Fibroblast of skin of scalp (primary cell): ENCODE results near the gene PES1. TPM values are rescaled to one million over a fixed set of nuclear protein-coding genes. Genes with fewer than 3 reads are reported as not detected.
"Not testable (repeated sequence)": the region's sequence is repeated elsewhere in the genome, so short reads cannot be mapped to it uniquely, and the experiment has no call there.

ENCODE experiments used
- DNase-seq: peaks from one replicate; pipeline ENCODE4 v3.0.0-alpha.2; 2013
- polyA plus RNA-seq, 2 experiments: library from polyadenylated mRNA; unstranded; fragments of 120-200 nt; gene quantifications; one replicate each; pipeline ENCODE4 v1.2.1, GENCODE V29; 2013; ENCODE audit not compliant: insufficient read length in 2 of 2

PES1 gene
- polyA plus RNA-seq (2013, experiment 1 of 2; ENCODE audit: insufficient read length): 86.4 TPM
- polyA plus RNA-seq (2013, experiment 2 of 2; ENCODE audit: insufficient read length): 85.4 TPM

DNA sequence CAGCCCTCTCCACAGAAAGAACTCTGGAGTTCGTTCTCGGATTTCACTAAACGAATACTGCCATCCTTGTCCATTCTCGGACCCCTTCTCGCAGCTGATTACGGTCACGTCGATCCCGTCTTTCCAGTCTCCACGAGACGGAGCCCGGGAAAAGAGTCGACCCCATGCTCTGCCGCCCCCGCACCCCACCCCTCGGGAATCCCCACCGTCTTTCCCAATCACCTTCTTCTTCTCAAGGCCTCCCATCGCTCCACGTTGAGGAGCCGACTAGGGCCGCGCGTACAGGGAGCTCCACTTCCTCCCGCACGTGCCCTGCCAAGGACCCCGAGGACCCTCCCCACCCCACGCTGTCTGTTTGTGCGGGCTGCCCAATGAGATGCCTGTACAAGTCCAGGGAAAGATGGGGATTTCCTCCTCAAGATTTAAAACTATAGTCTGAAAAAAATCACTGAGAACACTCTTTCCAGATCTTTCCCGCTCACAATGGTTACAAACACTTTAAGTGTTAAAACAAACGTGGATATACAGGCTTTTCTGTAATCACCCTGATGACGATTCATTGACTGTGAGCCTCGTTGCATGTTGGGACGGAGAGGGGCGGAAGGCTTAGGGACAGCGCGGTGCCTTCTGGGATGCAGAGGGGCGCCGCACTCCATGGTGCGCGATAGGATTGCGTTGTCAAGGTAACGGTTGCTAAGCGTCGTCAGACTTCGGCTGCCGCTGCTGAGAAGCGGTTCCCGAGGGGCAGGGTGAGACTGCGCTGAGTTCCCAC is at the start of gene PES1:
Gene PES1 (minus strand): TSS at position 323 of the 772 bp plus-strand sequence. CDS start 77 bp downstream, at position 246.
- peak; percentile 99 for DNase-seq

DNA sequence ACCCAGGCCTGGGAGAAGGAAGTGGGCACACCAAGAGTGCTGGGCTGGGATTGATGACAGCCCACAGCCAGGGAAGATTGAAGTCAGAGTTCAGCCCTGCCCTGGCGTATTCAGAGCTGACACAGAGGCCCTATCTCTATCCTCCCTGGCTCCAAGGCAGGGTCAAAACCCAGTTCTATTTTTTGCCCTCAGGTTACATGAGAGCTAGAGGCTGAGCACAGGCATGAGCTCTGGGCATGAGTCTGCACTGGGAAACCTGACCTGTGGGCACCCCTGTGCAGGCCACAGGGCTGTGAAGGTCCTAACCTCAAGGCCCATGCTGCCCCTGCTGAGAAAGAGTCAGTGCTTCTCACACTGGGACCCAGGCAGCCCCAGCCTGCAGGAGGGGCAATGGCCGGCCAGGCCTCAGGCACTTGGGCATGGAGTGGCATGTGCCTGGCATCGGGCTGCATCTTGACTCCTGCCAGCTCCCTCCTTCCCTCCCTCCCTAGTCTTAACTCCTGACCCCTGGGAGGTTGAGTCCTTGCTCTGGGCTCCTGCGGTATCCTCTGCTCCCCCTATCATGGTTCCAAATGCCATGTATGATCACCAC is 49.2 kb upstream of the PES1 start:
- no peak for DNase-seq

DNA sequence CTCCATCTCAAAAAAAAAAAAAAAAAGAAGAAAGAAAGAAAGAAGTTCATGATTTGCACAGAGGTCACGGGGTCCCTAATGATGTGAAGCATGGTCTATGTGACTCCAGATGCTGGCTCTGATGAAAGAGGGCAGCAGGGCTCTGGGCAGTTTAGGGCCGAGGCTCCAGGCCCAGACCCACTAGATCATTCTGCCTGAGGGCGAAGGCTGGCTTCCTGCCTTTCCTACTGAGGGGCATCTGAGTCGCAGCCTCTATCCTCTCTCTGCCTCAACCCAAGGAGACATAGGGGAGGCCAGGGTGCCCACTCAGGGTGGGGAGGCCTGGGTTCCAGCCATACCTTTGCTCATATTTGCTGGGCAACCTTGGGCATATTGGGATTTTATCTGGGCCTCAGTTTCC is 48.7 kb upstream of the PES1 start:
- no peak for DNase-seq

DNA sequence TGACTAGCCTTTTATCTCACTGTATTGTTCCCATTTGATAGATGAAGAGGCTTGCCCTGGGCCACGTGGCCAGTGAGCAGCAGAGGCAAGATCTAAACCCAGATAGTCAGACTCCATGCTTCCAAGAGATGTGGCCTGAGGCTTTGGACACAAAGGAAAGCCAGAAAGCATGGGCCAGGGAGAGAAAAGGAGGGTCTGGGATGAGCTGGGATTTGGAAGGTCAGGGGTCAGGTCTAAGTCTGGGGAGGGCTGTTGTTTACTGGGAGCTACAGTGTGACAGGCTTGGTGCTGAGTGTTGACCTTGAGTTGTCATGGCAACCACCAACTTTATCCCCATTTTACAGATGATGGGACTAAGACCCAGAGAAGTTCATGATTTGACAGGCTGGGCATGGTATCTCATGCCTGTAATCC is 46.0 kb upstream of the PES1 start:
- no peak for DNase-seq

DNA sequence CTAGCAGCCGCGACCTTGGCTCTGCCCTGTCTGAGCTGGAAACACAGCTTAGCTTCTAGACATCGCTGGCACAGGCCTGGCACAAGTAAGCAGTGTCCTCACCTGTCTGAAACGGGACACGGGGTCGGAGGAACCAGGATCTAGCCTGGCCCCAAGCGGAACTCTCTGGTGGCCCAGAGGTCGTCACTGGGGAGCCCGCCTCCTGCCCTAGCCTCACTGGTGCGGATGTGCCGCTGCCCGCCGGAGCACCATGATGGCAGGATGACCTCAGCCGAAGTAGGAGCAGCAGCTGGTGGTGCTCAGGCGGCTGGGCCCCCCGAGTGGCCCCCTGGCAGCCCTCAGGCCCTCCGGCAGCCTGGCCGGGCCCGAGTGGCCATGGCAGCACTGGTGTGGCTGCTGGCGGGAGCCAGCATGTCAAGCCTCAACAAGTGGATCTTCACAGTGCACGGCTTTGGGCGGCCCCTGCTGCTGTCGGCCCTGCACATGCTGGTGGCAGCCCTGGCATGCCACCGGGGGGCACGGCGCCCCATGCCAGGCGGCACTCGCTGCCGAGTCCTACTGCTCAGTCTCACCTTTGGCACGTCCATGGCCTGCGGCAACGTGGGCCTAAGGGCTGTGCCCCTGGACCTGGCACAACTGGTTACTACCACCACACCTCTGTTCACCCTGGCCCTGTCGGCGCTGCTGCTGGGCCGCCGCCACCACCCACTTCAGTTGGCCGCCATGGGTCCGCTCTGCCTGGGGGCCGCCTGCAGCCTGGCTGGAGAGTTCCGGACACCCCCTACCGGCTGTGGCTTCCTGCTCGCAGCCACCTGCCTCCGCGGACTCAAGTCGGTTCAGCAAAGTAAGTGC is 44.7 kb upstream of the PES1 start:
- DNase-seq: no peak

DNA sequence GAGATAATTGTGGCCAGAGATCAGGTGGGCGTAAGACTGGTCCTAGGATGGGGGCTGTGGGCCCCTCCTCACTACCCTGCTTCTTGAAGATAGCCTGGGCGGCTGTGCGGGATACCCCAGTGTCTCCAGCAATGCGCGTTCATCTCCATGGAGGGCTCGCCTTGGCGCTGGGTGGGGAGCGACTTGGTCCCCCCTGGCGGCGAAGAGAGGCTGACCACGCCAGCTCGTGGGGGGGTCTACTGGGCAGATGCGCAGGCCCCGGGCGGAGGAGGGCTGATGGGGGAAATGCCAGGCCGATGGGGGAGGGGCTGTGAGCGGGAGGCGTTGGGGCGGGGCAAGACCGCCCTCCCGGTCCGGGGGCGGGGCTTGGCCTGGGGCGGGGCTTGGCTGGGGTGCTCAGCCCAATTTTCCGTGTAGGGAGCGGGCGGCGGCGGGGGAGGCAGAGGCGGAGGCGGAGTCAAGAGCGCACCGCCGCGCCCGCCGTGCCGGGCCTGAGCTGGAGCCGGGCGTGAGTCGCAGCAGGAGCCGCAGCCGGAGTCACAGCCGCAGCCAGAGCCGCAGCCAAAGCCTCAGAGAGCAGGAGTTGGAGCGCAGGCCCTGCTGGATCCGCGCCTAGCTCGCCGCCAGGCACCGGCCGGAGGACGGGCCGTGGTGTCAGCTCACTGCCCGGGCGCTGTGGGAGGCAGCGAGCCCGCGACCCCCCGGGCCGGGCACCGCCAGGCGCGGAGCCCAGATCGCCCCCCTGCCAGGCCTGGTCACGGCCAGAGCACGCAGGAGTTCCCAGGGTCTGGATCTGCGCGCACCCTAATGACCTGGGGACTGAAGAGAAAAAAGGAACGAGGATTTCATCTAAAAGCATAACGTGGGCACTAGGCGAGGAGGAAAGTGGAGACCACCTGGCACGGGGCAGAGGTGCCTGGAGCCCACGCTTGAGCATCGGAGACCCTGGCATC is 43.8 kb upstream of the PES1 start, which contains the start of gene SLC35E4:
Gene SLC35E4 (plus strand): TSS at position 509 of the 953 bp plus-strand sequence. CDS start 670 bp downstream, outside the sequence.
- DNase-seq: peak; percentile 94

DNA sequence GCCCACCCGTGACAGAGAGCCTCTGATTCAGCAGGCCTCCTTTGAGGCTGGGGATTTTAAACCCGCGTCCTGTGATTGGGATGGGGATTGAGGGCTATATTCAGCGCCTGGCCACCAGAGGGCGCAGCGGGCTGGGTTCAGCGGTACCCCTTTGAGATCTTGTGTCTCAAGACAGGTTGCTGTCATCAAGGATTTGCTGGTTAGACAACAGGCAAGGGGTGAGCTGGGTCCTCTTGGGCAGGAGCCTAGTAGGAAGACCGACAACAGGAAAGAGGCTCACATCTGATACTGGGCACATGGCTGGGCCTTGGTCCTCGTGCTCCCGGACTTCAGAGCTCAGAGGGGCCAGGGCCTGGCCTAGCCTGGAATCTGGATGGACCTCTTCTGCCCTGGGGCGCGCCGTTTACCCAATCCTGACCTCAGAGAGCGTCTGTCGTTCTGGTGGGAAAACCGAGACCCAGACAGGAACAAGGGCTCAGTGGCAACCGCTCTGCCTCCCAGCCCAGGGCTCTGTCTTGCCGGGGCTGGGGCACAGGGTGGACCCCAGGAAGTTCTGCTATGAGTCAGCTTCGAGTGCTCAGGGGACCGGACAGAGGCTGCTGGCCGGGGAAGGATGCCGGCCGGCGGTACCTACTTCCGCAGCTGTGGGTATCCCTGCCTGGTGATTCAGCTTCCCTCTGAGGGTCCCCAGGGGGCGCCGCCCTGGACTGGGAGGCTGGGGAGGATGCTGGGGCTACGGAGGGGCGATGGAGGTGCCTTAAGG is 42.9 kb upstream of the PES1 start:
- DNase-seq: peak; percentile 89

DNA sequence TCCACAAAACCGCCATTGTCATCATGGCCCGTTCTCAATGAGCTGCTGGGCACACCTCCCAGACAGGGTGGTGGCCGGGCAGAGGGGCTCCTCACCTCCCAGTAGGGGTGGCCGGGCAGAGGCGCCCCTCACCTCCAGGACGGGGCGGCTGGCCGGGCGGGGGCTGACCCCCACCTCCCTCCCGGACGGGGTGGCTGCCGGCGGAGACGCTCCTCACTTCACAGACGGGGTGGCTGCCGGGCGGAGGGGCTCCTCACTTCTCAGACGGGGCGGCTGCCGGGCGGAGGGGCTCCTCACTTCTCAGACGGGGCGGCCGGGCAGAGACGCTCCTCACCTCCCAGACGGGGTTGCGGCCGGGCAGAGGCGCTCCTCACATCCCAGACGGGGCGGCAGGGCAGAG is 39.8 kb upstream of the PES1 start:
- not testable (repeated sequence) for DNase-seq

DNA sequence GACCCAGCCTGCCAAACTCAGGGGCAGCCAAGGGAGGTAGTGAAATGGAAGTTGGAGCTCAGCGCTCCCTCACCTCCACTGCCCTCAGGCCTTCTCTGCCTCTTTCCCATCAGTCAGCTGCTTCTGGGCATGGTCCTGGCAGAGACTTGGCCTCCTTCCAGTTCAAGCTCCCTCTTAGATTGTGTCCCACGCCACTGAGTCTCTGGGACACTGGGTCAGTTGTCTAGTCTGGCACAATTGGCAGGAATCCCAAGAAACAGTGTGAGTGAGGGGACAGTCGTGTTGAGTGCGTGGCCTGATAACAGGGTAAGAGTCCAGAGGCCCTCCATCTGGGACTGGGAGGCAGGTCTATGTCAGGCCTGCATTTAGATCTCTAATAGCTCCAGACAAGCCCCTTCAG is 36.8 kb upstream of the PES1 start:
- DNase-seq: no peak

DNA sequence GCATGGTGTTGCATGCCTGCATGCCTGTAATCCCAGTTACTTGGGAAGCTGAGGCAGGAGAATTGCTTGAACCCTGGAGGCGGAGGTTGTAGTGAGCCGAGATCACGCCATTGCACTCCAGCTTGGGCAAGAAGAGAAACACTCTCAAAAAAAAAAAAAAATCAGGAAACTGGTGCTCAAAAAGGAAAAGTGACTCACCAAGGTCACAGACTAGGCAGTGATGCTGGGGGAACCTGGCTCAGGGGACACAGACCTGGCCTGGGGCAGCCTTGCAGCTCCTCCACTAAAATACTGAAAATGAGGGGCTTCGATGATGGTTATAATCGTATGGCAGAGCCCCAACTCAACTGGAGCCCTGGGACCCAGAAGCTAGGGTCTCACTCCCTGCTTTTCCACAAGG is 35.8 kb upstream of the PES1 start:
- DNase-seq: no peak

DNA sequence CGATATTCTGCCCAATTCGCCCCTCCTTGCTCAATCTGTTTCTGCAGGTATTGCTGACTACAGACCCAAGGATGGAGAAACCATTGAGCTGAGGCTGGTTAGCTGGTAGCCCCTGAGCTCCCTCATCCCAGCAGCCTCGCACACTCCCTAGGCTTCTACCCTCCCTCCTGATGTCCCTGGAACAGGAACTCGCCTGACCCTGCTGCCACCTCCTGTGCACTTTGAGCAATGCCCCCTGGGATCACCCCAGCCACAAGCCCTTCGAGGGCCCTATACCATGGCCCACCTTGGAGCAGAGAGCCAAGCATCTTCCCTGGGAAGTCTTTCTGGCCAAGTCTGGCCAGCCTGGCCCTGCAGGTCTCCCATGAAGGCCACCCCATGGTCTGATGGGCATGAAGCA is 34.7 kb upstream of the PES1 start:
- no peak for DNase-seq

DNA sequence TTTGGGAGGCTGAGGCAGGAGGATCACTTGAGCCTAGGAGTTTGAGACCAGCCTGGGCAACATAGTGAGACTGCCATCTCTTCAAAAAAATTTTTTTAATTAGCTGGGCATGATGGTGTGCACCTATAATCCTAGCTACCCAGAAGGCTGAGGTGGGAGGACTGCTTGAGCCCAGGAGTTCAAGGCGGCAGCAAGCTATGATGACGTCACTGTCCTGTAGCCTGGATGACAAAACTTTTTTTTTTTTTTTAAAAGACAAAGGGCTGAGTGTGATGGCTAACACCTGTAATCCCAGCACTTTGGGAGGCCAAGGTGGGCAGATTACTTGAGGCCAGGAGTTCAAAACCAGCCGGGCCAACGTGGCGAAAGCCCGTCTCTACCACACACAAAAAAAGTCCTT is 28.2 kb upstream of the PES1 start:
- DNase-seq: not testable (repeated sequence)

DNA sequence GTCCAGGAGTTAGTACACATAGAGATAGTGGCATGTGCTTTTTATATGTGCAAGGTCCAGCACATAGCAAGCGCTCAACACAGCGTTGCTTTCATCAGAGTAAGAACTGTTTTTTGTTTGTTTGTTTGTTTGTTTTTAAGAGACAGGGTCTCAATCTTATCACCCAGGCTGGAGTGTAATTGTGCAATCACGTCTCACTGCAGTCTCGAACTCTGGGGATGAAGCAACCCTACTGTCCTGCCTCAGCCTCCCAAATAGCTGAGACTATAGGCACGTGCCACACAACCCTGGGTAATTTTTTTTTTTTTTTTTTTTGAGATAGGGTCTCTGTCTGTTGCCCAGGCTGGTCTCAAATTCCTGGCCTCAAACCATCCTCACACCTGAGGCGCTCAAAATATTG is 26.1 kb upstream of the PES1 start:
- no peak for DNase-seq

DNA sequence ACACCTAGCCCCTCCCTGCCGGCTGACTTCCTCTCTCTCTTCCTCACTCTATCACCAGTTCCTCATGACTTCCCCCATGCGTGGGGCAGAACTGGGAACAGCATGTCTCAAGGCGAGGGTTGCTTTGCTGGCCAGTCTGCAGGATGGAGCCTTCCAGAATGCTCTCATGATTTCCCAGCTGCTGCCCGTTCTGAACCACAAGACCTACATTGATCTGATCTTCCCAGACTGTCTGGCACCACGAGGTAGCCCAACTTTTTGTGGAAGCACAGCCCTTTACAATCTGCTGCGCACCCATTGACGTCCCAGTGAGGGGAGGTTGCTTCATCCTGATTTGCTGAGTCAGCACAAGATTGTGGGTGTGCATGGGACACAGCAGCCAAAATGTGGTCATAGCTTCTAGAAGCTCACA is 23.8 kb upstream of the PES1 start:
- no peak for DNase-seq

DNA sequence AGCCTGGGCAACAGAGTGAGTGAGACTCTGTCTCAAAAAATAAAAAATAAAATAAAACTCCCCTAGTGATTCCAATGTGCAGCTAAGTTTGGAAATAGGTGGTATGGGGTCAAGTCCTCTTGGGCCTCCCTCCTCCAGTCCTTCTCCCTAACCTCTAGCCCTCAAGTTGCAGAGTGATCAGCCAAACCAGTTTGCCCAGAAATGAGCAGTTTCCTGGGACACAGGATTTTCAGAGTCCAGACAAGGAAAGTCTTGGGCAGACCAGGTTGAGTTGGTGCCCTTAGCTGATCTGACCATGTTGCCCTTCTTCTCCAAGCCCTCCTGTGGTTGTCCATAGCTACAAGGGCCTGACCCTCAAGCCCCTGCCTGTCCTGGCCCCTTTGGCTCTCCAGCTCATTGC is 23.2 kb upstream of the PES1 start:
- no peak for DNase-seq

DNA sequence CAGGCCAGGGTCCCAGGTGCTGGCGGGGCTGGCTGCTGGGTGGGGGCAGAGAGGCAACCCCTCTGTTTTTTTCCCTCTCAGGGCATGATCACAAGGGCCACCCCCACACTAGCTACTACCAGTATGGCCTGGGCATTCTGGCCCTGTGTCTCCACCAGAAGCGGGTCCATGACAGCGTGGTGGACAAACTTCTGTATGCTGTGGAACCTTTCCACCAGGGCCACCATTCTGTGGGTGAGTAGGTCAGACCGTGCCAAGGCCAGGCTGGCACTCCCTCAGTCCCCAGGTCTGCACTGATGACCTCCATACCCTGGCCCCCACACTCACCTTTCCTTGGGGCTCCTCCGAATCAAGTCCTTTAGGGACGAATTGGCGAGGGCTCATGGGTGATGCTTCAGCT is 22.6 kb upstream of the PES1 start:
- DNase-seq: no peak

DNA sequence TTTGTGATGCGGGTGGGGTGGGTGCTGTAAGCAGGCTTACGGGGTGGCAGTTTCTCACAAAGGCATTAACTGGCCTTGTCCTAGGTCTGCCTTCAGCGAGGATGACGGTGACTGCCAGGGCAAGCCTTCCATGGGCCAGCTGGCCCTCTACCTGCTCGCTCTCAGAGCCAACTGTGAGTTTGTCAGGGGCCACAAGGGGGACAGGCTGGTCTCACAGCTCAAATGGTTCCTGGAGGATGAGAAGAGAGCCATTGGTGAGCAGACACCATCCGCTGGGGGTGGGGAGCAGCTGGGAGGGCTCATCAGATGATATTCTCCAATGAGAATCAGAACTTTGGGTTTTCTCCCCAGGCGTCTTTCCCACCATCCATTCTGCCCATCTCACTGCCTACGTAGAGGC is 21.1 kb upstream of the PES1 start:
- no peak for DNase-seq

DNA sequence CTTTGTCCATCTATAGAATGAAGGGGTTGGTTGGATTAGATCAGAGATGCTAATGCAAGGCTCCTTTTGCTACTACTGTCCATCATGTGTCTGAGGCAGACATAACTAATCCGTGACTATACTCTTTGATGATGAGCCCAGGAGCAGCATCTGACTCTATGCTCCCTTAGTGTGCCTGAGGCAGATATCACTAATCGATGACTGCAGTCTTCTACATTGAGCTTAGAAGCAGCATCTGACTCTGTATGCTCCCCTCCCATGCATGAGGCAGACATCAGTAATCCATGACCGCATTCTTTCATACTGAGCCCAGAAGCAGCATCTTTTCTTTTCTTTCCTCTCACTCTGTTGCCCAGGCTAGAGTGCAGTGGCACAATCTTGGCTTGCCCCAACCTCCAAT is 19.5 kb upstream of the PES1 start:
- no peak for DNase-seq

DNA sequence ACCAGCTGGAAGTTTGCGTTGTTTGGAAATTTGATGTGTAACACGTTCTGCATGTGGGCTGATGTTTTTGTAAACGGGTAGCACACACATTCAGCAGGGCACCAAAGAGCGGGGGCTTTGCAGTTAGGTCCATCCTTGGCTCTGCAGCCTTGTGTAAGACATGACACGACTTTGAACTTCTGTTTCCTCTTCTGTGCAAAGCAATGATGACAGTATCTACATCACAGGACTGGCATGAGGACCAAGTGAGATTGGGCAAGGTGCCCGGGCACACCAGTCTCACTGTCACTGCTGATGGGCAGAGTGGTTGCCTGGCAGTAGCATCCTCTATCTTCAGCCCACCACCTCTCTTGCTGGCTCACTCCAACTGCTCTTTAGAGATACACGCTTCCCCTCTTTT is 18.6 kb upstream of the PES1 start:
- no peak for DNase-seq

DNA sequence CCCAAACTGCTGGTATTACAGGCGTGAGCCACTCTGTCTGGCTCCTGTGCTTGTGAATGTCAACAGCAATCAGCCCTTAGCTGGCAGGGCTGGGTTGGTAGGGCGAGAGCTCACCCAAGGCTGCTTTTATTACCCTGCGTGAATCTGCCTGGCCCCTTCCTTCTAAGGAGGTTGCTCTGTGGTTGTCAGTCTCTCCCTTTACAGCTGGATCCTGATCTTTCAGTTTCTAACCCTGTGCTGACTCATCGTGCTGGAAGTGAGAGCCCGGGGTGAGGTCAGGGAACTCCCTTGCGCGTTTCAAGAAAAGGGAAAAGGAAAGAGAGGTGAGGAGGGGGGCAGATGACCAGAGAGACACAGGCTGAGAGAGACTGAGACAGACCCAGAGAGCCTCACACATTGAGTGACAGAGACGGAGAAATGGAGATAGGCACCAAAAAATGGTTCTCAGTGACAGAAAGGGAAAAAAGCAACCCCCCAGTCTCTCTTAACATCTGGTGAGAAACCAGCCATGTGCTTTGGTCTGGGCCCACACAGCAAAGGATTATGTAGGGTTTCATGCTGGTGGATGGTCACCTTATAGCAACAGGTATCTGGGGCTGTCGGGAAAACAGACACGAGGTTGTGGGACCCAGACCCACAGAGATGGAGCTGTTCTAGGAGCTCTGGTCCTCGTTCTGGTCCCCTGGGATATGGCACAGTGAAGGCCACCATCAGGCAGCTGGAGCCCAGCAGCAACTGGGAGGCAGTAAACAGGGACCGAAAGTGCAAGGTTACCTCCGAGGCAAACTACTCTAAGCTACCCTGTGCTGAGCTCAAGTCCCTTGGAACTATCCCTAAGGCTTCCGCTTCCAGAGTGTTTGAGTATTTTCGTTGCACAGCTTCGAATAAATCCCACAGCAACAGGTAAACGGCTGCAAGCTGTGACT is 17.8 kb upstream of the PES1 start:
- peak; percentile 69 for DNase-seq
